Caco-2 (cell line): Measurements from ENCODE around the gene MB21D2. TPM values are rescaled to one million over a fixed set of nuclear protein-coding genes. Genes with fewer than 3 reads are reported as not detected.

ENCODE experiments used
- BruUV-seq: library from RNA; stranded (reverse); fragments of 400-500 nt; replicated peaks from 2 replicates; lab custom pipeline; 2021; lab: Mats Ljungman, UMichigan
- CTCF ChIA-PET: fragments of 300-600 bp; sonication (Branson Sonifier 250); formaldehyde crosslinking; loops from one replicate; lab custom pipeline; 2022; ENCODE audit warnings: antibody characterized with exemption; lab: Charles Lee
- POLR2A ChIA-PET: fragments of 300-600 bp; sonication (Branson Sonifier 250); formaldehyde crosslinking; loops from one replicate; lab custom pipeline; 2022; ENCODE audit warnings: antibody characterized with exemption; lab: Charles Lee
- DNase-seq, 2 experiments: peaks; one replicate each; pipeline versions ENCODE4 v3.0.0 to v3.0.0-alpha.2; 2020 to 2022
- H3K27me3 ChIP-seq: replicated peaks from 2 replicates; pipeline ENCODE4 v1.6.0; 2011; ENCODE audit warnings: low read length; ENCODE audit not compliant: control insufficient read depth, insufficient read depth
- H3K36me3 ChIP-seq: 2 replicates; pipeline ENCODE4 v1.5.1; 2011; ENCODE audit warnings: low read length; ENCODE audit not compliant: control insufficient read depth, insufficient read depth
- H3K4me1 ChIP-seq: fragments of 250-450 bp; sonication (Bioruptor Pico); 2 replicates; pipeline ENCODE4 v1.5.1; 2020; ENCODE audit warnings: mild to moderate bottlenecking
- H3K4me3 ChIP-seq: 2 replicates; pipeline ENCODE4 v1.5.1; 2011; ENCODE audit warnings: low read depth, mild to moderate bottlenecking, control low read depth, low read length
- H3K9me3 ChIP-seq: fragments of 250-450 bp; sonication (Bioruptor Pico); 2 replicates; pipeline ENCODE4 v1.5.1; 2020; ENCODE audit warnings: mild to moderate bottlenecking, moderate library complexity
- H3K27ac Mint-ChIP-seq: one replicate; pipeline ENCODE4 v1.8.0; 2022; ENCODE audit warnings: mixed read lengths; ENCODE audit not compliant: unreplicated experiment
- H3K27me3 Mint-ChIP-seq: one replicate; pipeline ENCODE4 v1.8.0; 2022; ENCODE audit warnings: mixed read lengths; ENCODE audit not compliant: insufficient read depth, unreplicated experiment
- H3K36me3 Mint-ChIP-seq: one replicate; pipeline ENCODE4 v1.8.0; 2022; ENCODE audit warnings: mild to moderate bottlenecking, mixed read lengths; ENCODE audit not compliant: insufficient read depth, unreplicated experiment
- H3K4me1 Mint-ChIP-seq: one replicate; pipeline ENCODE4 v1.8.0; 2022; ENCODE audit warnings: low read depth, mixed read lengths; ENCODE audit not compliant: unreplicated experiment
- H3K4me3 Mint-ChIP-seq: one replicate; pipeline ENCODE4 v1.8.0; 2022; ENCODE audit warnings: mild to moderate bottlenecking, moderate library complexity, mixed read lengths; ENCODE audit not compliant: unreplicated experiment
- H3K9me3 Mint-ChIP-seq: one replicate; pipeline ENCODE4 v1.8.0; 2022; ENCODE audit warnings: mixed read lengths; ENCODE audit not compliant: unreplicated experiment
- CTCF ChIP-seq, 2 experiments: fragments of 200-600 bp in 1 of 2; IDR thresholded peaks; 1 replicate in 1 of 2; 2 replicates in 1 of 2; pipeline versions ENCODE4 v1.5.1 to v1.8.0; 2011 to 2022; ENCODE audit warnings: antibody characterized with exemption in 1 of 2, control low read depth in 1 of 2, inconsistent platforms in 1 of 2, low read depth in 1 of 2, low read length in 1 of 2, mild to moderate bottlenecking in 1 of 2, moderate library complexity in 1 of 2; ENCODE audit not compliant: insufficient read depth in 1 of 2, severe bottlenecking in 1 of 2, unreplicated experiment in 1 of 2
- intact Hi-C: fragments of 100-400 bp; cut with micrococcal nuclease; formaldehyde crosslinking; loops from one replicate; pipeline ENCODE4 v1.10.0; 2022; ENCODE audit not compliant: unreplicated experiment
- total RNA-seq: library from RNA; stranded (reverse); gene quantifications from 2 replicates; pipeline ENCODE4 v1.2.3, GENCODE V29; 2022

The MB21D2 gene
- total RNA-seq, 1 experiment from 2014 or later = 11.0 TPM

- Mint-ChIP-seq H3K9me3 (no peaks in the 10 kb centered on the region), H3K4me3 (no peak overlapping the region), H3K36me3 (no peaks in the 10 kb centered on the region), H3K27ac (no peak overlapping the region), H3K4me1 (peaks cover 14% of the 10 kb centered on the region), H3K27me3 (no peaks in the 10 kb centered on the region)
- peaks cover 14% of the 10 kb centered on the region for H3K4me1 ChIP-seq
- no peak for TF ChIP-seq CTCF (IDR thresholded peaks at IDR 0.05; ENCODE audit: insufficient read depth in 1 of 2, low read depth in 1 of 2, low read length in 1 of 2, severe bottlenecking in 1 of 2, unreplicated experiment in 1 of 2)
- ChIA-PET CTCF (interaction anchor here (0.6 kb wide), 1 partner anchor 91 kb away, joined by 4 read pairs; no protein-coding TSS in a partner anchor), POLR2A (no interaction called here)
- no peak overlapping the region for H3K4me3 ChIP-seq
- intact Hi-C loops = no loop called here
- H3K9me3 ChIP-seq = no peaks in the 10 kb centered on the region
- H3K36me3 ChIP-seq = no peaks in the 10 kb centered on the region
- no peak for DNase-seq
- no TSS peak for BruUV-seq
- no peaks in the 10 kb centered on the region for H3K27me3 ChIP-seq
Measured at GRCh38 chr3:192929755-192930547, 12.3 kb upstream of the MB21D2 start.

GRCh38 chr3:192929146-192929545 lies 11.5 kb upstream of the MB21D2 start:
- no peaks in the 10 kb centered on the region for H3K27me3 Mint-ChIP-seq
- no TSS peak for BruUV-seq
- H3K4me1 Mint-ChIP-seq = peaks cover 17% of the 10 kb centered on the region
- no peak overlapping the region for H3K27ac Mint-ChIP-seq
- no peak overlapping the region for H3K4me3 ChIP-seq
- H3K4me1 ChIP-seq = peaks cover 14% of the 10 kb centered on the region
- H3K36me3 Mint-ChIP-seq = no peaks in the 10 kb centered on the region
- DNase-seq = no peak
- no peaks in the 10 kb centered on the region for H3K9me3 Mint-ChIP-seq
- ChIA-PET CTCF (no interaction called here), POLR2A (no interaction called here)
- H3K9me3 ChIP-seq = no peaks in the 10 kb centered on the region
- H3K27me3 ChIP-seq = no peaks in the 10 kb centered on the region
- intact Hi-C loops = no loop called here
- H3K4me3 Mint-ChIP-seq = no peak overlapping the region
- TF ChIP-seq CTCF (IDR thresholded peaks at IDR 0.05; ENCODE audit: insufficient read depth in 1 of 2, low read depth in 1 of 2, low read length in 1 of 2, severe bottlenecking in 1 of 2, unreplicated experiment in 1 of 2) = no peak
- no peaks in the 10 kb centered on the region for H3K36me3 ChIP-seq

- Histone ChIP-seq H3K27me3 (no peaks in the 10 kb centered on the region), H3K9me3 (no peaks in the 10 kb centered on the region), H3K36me3 (no peaks in the 10 kb centered on the region), H3K4me1 (peaks cover 18% of the 10 kb centered on the region), H3K4me3 (no peak overlapping the region)
- no peak overlapping the region for H3K27ac Mint-ChIP-seq
- no peak for TF ChIP-seq CTCF (IDR thresholded peaks at IDR 0.05; ENCODE audit: insufficient read depth in 1 of 2, low read depth in 1 of 2, low read length in 1 of 2, severe bottlenecking in 1 of 2, unreplicated experiment in 1 of 2)
- intact Hi-C loops = no loop called here
- no peaks in the 10 kb centered on the region for H3K27me3 Mint-ChIP-seq
- H3K4me1 Mint-ChIP-seq = peaks cover 22% of the 10 kb centered on the region
- no peaks in the 10 kb centered on the region for H3K36me3 Mint-ChIP-seq
- no peaks in the 10 kb centered on the region for H3K9me3 Mint-ChIP-seq
- no peak overlapping the region for H3K4me3 Mint-ChIP-seq
- ChIA-PET CTCF (no interaction called here), POLR2A (no interaction called here)
- BruUV-seq = no TSS peak
- DNase-seq = no peak
Measured at GRCh38 chr3:192928720-192929119, 11.1 kb upstream of the MB21D2 start.
